Hepatocyte (in vitro differentiated cells): ENCODE measurements around the gene CFAP77. TPM values are rescaled to one million over a fixed set of nuclear protein-coding genes. Genes with fewer than 3 reads are reported as not detected.

Source experiments
- DNase-seq: peaks from one replicate; pipeline ENCODE4 v3.0.0-alpha.2; 2016; ENCODE audit warnings: low spot score
- H2AFZ ChIP-seq: fragments of 200-600 bp; sonication (generic); 2 replicates; pipeline ENCODE4 v1.6.0; 2016; ENCODE audit warnings: antibody characterized with exemption, mild to moderate bottlenecking
- H3K27ac ChIP-seq: fragments of 200-600 bp; sonication (generic); 2 replicates; pipeline ENCODE4 v1.5.1; 2016; ENCODE audit warnings: mild to moderate bottlenecking
- H3K27me3 ChIP-seq: fragments of 200-600 bp; sonication (generic); 2 replicates; pipeline ENCODE4 v1.6.1; 2016
- H3K36me3 ChIP-seq: fragments of 200-600 bp; sonication (generic); replicated peaks from 2 replicates; pipeline ENCODE4 v1.5.1; 2016; ENCODE audit warnings: low read depth; ENCODE audit not compliant: insufficient read depth
- H3K4me1 ChIP-seq: fragments of 200-600 bp; sonication (generic); 2 replicates; pipeline ENCODE4 v1.5.1; 2016; ENCODE audit warnings: mild to moderate bottlenecking, moderate library complexity; ENCODE audit not compliant: insufficient read depth
- H3K4me2 ChIP-seq: fragments of 200-600 bp; sonication (generic); 2 replicates; pipeline ENCODE4 v1.6.0; 2016
- H3K4me3 ChIP-seq: fragments of 200-600 bp; sonication (generic); 2 replicates; pipeline ENCODE4 v1.5.1; 2016; ENCODE audit warnings: mild to moderate bottlenecking
- H3K79me2 ChIP-seq: fragments of 200-600 bp; sonication (generic); 2 replicates; pipeline ENCODE4 v1.6.0; 2017; ENCODE audit warnings: mild to moderate bottlenecking
- H3K9me2 ChIP-seq: fragments of 200-600 bp; sonication (generic); replicated peaks from 2 replicates; pipeline ENCODE4 v1.6.0; 2017; ENCODE audit warnings: mild to moderate bottlenecking; ENCODE audit not compliant: insufficient read depth
- H3K9me3 ChIP-seq: fragments of 200-600 bp; sonication (generic); 2 replicates; pipeline ENCODE4 v1.5.1; 2016; ENCODE audit warnings: low read depth, mild to moderate bottlenecking
- H4K20me1 ChIP-seq: fragments of 200-600 bp; sonication (generic); 2 replicates; pipeline ENCODE4 v1.6.0; 2016; ENCODE audit warnings: mild to moderate bottlenecking; ENCODE audit not compliant: insufficient read depth, poor library complexity, severe bottlenecking
- EZH2 ChIP-seq: fragments of 200-600 bp; sonication (generic); IDR thresholded peaks from 2 replicates; pipeline ENCODE4 v1.6.1; 2016; ENCODE audit warnings: antibody characterized with exemption, mild to moderate bottlenecking, borderline replicate concordance
- EZH2phosphoT487 ChIP-seq: fragments of 200-600 bp; sonication (generic); IDR thresholded peaks from one replicate; pipeline ENCODE4 v1.6.1; 2018; ENCODE audit warnings: antibody characterized with exemption, mild to moderate bottlenecking, low read depth, moderate library complexity; ENCODE audit not compliant: unreplicated experiment, severe bottlenecking
- WGBS: methylation state at CpG from one replicate; pipeline ENCODE4 v1.1.6; 2016; ENCODE audit warnings: low lambda C conversion rate; ENCODE audit errors: missing lambda C conversion rate; 5-methylcytosine and 5-hydroxymethylcytosine counted together
- polyA plus RNA-seq: library from polyadenylated mRNA; unstranded; fragments of >200 nt; fragmentation: Nextera tagmentation; extraction: Ambion mirVana; gene quantifications from 2 replicates; pipeline ENCODE4 v1.2.1, GENCODE V29; 2016
- total RNA-seq: library from RNA; depleted of rRNA; stranded (reverse); fragments of >200 nt; gene quantifications from 2 replicates; pipeline ENCODE4 v1.2.3, GENCODE V29; 2014
- TF ChIP-seq, protein P1 (sequence below): fragments of 200-600 bp; sonication (generic); IDR thresholded peaks from 2 replicates; pipeline ENCODE4 v1.5.1; 2016; ENCODE audit warnings: antibody characterized with exemption, mild to moderate bottlenecking; ENCODE audit not compliant: poor library complexity

Gene CFAP77
- total and polyA plus RNA-seq, 2 experiments from 2014 or later, result 0.70 to 1.2 TPM

DNA sequence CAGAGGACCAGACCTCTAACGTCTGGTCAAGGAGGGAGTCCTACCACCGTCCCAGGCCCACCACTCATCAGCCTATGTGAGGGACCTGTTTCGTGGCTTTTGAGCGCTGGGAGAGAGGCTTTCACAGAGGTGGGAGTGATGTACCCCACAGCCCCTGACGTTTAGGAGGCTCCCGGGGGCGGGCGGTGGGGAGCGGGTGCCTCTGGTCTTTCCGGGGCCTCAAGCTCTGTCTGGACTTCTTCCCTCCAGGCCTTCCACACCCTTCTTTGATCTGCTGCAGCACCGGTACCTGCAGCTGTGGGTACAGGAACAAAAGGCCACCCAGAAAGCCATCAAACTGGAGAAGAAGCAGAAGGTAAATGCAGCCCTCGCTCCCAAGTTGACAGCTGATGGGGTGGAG, 127.3 kb downstream of the CFAP77 start:
- TF ChIP-seq, protein P1, sequence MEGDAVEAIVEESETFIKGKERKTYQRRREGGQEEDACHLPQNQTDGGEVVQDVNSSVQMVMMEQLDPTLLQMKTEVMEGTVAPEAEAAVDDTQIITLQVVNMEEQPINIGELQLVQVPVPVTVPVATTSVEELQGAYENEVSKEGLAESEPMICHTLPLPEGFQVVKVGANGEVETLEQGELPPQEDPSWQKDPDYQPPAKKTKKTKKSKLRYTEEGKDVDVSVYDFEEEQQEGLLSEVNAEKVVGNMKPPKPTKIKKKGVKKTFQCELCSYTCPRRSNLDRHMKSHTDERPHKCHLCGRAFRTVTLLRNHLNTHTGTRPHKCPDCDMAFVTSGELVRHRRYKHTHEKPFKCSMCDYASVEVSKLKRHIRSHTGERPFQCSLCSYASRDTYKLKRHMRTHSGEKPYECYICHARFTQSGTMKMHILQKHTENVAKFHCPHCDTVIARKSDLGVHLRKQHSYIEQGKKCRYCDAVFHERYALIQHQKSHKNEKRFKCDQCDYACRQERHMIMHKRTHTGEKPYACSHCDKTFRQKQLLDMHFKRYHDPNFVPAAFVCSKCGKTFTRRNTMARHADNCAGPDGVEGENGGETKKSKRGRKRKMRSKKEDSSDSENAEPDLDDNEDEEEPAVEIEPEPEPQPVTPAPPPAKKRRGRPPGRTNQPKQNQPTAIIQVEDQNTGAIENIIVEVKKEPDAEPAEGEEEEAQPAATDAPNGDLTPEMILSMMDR, result no peak
- TF ChIP-seq EZH2, result no peak
- no peak overlapping the region for H2AFZ ChIP-seq
- WGBS, result 70% methylated on average over 7 of the region's 12 CpGs
- no peak overlapping the region for H3K4me2 ChIP-seq
- H3K27me3 ChIP-seq, result no peaks in the 10 kb centered on the region
- no peak overlapping the region for H3K4me3 ChIP-seq
- no peak for DNase-seq
- no peaks in the 10 kb centered on the region for H3K9me3 ChIP-seq
- H3K79me2 ChIP-seq, result no peaks in the 10 kb centered on the region
- H4K20me1 ChIP-seq, result no peaks in the 10 kb centered on the region
- no peak overlapping the region for H3K27ac ChIP-seq
- no peaks in the 10 kb centered on the region for H3K9me2 ChIP-seq
- no peaks in the 10 kb centered on the region for H3K4me1 ChIP-seq
- H3K36me3 ChIP-seq, result no peaks in the 10 kb centered on the region

DNA sequence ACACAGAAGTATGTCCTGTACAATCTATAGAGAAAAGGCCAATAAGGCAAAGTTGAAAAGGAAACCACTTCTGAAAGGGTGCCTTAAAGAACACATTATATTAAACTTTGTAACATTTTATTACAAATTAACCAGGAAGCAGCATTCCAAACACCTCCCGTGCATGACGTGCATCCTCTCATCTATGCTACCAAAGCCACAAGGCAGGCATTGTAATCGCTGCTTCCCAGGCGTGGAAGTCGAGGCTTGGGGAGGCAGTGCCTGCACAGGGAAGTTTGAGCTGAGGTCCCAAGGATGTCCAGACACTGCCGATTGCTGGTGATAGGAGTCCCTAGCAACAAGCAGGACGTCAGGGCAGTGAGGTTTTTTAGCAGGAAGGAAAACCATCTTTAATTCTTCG, 128.1 kb downstream of the CFAP77 start:
- DNase-seq, result no peak
- 85% methylated on average over 8 of the region's 8 CpGs for WGBS

DNA sequence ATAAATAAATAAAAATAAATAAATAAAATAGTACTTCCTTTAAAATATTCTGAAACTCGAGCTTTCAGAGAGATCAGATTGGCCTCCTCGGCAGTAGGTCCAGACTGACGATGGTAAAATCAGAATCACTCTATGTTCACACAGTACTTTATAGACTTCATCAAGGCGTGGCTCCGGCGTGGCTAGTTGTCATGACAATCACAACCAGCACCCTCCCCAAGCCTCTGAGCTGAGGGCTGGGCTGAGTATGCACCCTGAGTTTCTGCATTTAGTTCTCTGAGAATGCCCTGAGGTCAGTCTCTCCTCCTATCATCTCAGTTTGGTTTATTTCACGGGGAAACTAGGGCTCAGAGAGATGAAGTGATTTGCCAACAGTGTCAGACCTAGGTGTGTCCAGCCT, 129.1 kb downstream of the CFAP77 start:
- no peaks in the 10 kb centered on the region for H4K20me1 ChIP-seq
- H3K4me2 ChIP-seq, result peak overlapping the region; percentile 27
- no peaks in the 10 kb centered on the region for H3K27me3 ChIP-seq
- H3K9me3 ChIP-seq, result no peaks in the 10 kb centered on the region
- no peaks in the 10 kb centered on the region for H3K36me3 ChIP-seq
- H2AFZ ChIP-seq, result no peak overlapping the region
- TF ChIP-seq EZH2phosphoT487 (no peak), EZH2 (no peak)
- TF ChIP-seq, protein P1, result no peak
- no peak overlapping the region for H3K4me3 ChIP-seq
- 64% methylated on average over 7 of the region's 7 CpGs for WGBS
- H3K27ac ChIP-seq, result no peak overlapping the region
- no peaks in the 10 kb centered on the region for H3K9me2 ChIP-seq
- H3K79me2 ChIP-seq, result no peaks in the 10 kb centered on the region
- H3K4me1 ChIP-seq, result no peaks in the 10 kb centered on the region
- no peak for DNase-seq

More for the DNA sequence above, 128.1 kb downstream of the CFAP77 start:
- no peak overlapping the region for H3K4me2 ChIP-seq
- no peaks in the 10 kb centered on the region for H3K27me3 ChIP-seq
- H2AFZ ChIP-seq, result no peak overlapping the region
- no peaks in the 10 kb centered on the region for H3K9me3 ChIP-seq
- no peaks in the 10 kb centered on the region for H4K20me1 ChIP-seq
- H3K27ac ChIP-seq, result no peak overlapping the region
- no peaks in the 10 kb centered on the region for H3K4me1 ChIP-seq
- TF ChIP-seq EZH2phosphoT487 (no peak), EZH2 (no peak)
- TF ChIP-seq, protein P1, result no peak
- no peaks in the 10 kb centered on the region for H3K9me2 ChIP-seq
- H3K4me3 ChIP-seq, result no peak overlapping the region
- H3K36me3 ChIP-seq, result no peaks in the 10 kb centered on the region
- H3K79me2 ChIP-seq, result no peaks in the 10 kb centered on the region

DNA sequence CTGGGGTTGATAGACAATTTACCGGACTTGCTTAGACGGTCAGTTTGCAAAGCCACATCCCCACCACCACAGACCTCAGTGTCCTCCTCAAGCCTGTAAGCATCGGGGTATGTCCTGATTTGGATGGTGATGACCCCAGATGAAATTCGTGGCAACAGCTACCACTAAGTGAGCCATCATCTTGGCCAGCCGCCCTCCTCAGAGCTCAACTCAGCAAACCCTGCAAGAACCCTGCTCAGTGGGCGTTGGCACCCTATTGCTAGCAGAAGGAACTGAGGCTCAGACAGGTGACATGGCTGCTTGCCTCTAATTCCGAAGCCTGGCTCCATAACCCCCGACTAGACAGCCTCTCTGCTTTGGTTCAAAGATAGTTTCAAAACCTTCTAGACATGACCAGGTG, 131.0 kb downstream of the CFAP77 start:
- Histone ChIP-seq H3K9me3 (no peaks in the 10 kb centered on the region), H3K27ac (no peak overlapping the region), H3K4me3 (no peak overlapping the region), H3K4me1 (peaks cover 3% of the 10 kb centered on the region), H4K20me1 (no peaks in the 10 kb centered on the region), H3K9me2 (no peaks in the 10 kb centered on the region), H3K79me2 (no peaks in the 10 kb centered on the region), H3K36me3 (no peaks in the 10 kb centered on the region), H3K27me3 (no peaks in the 10 kb centered on the region), H2AFZ (no peak overlapping the region), H3K4me2 (no peak overlapping the region)
- no peak for DNase-seq
- TF ChIP-seq EZH2phosphoT487 (no peak), EZH2 (no peak)
- TF ChIP-seq, protein P1, result no peak
- 95% methylated on average over 8 of the region's 8 CpGs for WGBS
